ENCODE data around the gene RAB5B.

The RAB5B gene

DNA sequence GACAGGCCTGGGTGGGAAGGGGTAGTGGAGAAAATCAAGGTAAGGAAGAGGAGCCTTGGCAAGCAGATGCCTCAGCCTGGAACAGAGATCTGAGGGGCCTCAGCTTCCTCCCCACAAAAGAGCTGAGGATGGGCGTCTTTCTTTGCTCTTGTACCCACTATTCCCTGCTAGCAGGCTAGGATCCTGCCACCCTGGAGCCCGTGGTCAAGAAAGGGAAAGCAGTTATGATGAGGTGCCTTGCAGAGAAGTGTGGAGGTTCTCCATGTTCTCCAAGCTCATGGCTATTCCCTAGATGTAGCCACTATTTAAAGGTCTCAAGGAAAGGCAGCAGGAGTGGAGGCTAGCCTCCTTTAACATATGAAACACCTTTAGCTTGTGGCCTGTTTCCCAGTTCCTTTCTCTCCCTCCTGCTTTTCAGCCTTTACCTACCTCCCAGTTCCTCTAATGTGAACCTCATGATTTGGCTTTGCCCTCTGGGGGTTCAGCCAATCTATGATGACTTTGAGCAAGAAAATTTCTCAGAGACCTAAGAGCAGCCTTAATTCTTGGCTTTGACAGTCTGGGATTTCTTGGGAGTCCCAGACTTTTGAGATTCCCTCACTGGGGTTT is 48.1 kb downstream of the RAB5B start:
- Histone ChIP-seq H3K4me3 (ENCODE audit: low read depth, low read length) (peak overlapping the region; percentile 49), H3K27me3 (replicated peaks) (no peaks in the 10 kb centered on the region)
- TF ChIP-seq CTCF (IDR thresholded peaks at IDR 0.05; ENCODE audit: low read depth, low read length, missing control alignments), result no peak

DNA sequence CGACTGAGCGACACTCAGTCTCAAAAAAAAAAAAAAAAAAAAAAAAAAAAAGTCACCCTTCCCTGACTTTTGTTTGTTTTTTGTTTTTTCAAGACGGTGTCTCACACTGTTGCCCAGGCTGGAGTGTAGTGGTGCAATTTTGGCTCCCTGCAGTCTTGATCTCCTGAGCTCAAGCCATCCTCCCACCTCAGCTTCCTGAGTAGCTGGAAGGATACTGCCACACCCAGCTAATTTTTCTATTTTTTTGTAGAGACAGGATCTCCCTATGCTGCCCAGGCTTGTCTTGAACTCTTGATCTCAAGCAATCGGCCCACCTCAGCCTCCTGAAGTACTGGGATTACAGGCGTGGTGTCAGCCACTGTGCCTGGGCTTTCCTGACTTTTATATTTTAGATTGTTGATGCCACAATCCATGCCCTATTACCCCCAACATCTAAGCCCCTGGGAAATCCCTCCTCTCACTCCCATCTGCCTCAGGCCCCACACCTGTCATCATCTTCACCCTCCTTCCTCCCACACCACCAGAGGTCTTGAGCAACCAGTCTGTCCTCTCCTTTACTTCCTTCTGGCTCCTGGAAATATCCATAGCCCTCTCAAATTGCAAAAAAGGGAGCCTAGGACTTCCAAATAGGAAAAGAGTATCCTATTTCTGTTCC is 54.8 kb downstream of the RAB5B start:
- Histone ChIP-seq H3K27ac (no peak overlapping the region), H3K4me3 (ENCODE audit: low read depth, low read length) (no peak overlapping the region), H3K27me3 (replicated peaks) (no peaks in the 10 kb centered on the region), H3K36me3 (replicated peaks) (no peaks in the 10 kb centered on the region)
- no peak for TF ChIP-seq CTCF (IDR thresholded peaks at IDR 0.05; ENCODE audit: low read depth, low read length, missing control alignments)
- no peak for DNase-seq
- in situ Hi-C loops (cut with HindIII; ENCODE audit: low pct_ligation_motif_present, low sequenced_read_pairs), result no loop called here

More for the DNA sequence above, 48.1 kb downstream of the RAB5B start:
- no peak for DNase-seq
- Histone ChIP-seq H3K36me3 (replicated peaks) (no peaks in the 10 kb centered on the region), H3K27ac (no peak overlapping the region)
- in situ Hi-C loops (cut with HindIII; ENCODE audit: low pct_ligation_motif_present, low sequenced_read_pairs), result no loop called here

DNA sequence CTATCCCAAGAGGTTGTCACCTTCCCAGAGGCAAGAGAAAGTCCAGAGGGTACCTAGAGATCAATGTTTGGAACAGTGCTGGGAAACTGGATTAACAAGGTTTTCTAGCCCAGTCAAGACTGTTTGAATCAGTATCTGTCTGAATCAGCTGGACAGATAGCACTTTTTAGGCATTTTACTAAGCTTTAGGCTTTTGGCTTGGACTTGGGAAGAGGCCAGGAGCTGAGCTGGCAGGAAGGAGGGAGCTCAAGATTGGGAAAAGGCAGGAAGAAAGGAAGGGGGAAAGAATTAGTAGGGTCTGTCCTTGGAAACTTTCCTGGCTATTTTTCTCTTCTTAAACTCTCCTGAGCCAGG is 55.3 kb downstream of the RAB5B start:
- DNase-seq, result no peak
- in situ Hi-C loops (cut with HindIII; ENCODE audit: low pct_ligation_motif_present, low sequenced_read_pairs), result no loop called here
- Histone ChIP-seq H3K27ac (no peak overlapping the region), H3K36me3 (replicated peaks) (no peaks in the 10 kb centered on the region), H3K27me3 (replicated peaks) (no peaks in the 10 kb centered on the region), H3K4me3 (ENCODE audit: low read depth, low read length) (no peak overlapping the region)
- no peak for TF ChIP-seq CTCF (IDR thresholded peaks at IDR 0.05; ENCODE audit: low read depth, low read length, missing control alignments)

DNA sequence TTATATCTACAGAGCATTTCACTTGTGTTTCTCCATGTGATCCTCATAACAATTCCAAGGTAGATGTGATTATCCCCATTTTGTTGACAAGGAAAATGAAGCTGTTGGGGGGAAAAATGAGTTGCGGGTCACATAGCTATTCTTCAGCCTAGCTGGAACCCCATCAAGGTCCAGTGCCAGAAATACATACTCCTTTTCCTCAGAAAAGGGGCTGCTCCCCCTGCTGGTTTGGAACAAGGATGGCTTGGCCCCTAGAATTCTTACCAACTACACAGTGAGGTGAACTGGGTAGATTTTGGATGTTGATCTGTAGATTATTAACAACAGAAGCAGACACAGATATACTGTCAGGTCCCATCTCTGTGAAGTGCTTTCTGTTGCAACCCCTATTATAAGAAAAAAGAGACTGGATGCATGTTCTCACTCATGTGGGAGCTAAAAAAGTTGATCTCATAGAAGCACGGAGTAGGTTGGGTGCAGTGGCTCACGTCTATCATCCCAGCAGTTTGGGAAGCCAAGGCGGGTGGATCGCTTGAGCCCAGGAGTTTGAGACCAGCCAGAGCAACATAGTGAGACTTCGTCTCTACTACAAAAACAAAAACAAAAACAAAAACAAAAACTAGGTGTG is 55.9 kb downstream of the RAB5B start:
- Histone ChIP-seq H3K36me3 (replicated peaks) (no peaks in the 10 kb centered on the region), H3K27ac (no peak overlapping the region), H3K27me3 (replicated peaks) (no peaks in the 10 kb centered on the region), H3K4me3 (ENCODE audit: low read depth, low read length) (no peak overlapping the region)
- DNase-seq, result peak; percentile 43
- peak; percentile 88 for TF ChIP-seq CTCF (IDR thresholded peaks at IDR 0.05; ENCODE audit: low read depth, low read length, missing control alignments)
- in situ Hi-C loops (cut with HindIII; ENCODE audit: low pct_ligation_motif_present, low sequenced_read_pairs), result no loop called here

GRCh38 chr12:56031987-56032386 is 58.1 kb downstream of the RAB5B start:
- in situ Hi-C loops (cut with HindIII; ENCODE audit: low pct_ligation_motif_present, low sequenced_read_pairs), result no loop called here
- no peak for TF ChIP-seq CTCF (IDR thresholded peaks at IDR 0.05; ENCODE audit: low read depth, low read length, missing control alignments)
- Histone ChIP-seq H3K27me3 (replicated peaks) (no peaks in the 10 kb centered on the region), H3K4me3 (ENCODE audit: low read depth, low read length) (no peak overlapping the region), H3K27ac (no peak overlapping the region), H3K36me3 (replicated peaks) (no peaks in the 10 kb centered on the region)
- no peak for DNase-seq

Data from brain microvascular endothelial cell (primary cell).